Endothelial cell of umbilical vein (primary cell): ENCODE measurements around the gene KIDINS220. TPM values are rescaled to one million over a fixed set of nuclear protein-coding genes. Genes with fewer than 3 reads are reported as not detected.

Experiments used
- BruUV-seq: library from RNA; stranded (reverse); fragments of 400-500 nt; replicated peaks from 2 replicates; lab custom pipeline; 2021; lab: Mats Ljungman, UMichigan
- CTCF ChIA-PET: fragments of 300-600, 350-600 bp; sonication (Branson Sonifier 250); formaldehyde crosslinking; loops from one replicate; lab custom pipeline; 2021; ENCODE audit warnings: antibody characterized with exemption, inconsistent platforms; lab: Charles Lee
- POLR2A ChIA-PET: fragments of 300-600, 350-600 bp; sonication (Branson Sonifier 250); formaldehyde crosslinking; loops from one replicate; lab custom pipeline; 2021; ENCODE audit warnings: antibody characterized with exemption, inconsistent platforms; lab: Charles Lee
- DNase-seq: peaks from one replicate; pipeline ENCODE4 v3.0.0-alpha.2; 2011; ENCODE audit warnings: low read depth, low spot score
- FAIRE-seq: peaks from 2 replicates; lab custom pipeline; 2011; peaks lifted over from hg19 to GRCh38; lab: Jason Lieb, UNC
- H2AFZ ChIP-seq: 2 replicates; pipeline ENCODE4 v1.6.0; 2012; ENCODE audit warnings: low read depth, low read length, control low read depth, inconsistent platforms
- H3K27ac ChIP-seq: 2 replicates; pipeline ENCODE4 v1.5.1; 2011; ENCODE audit warnings: low read depth, mild to moderate bottlenecking, control low read depth, low read length, moderate library complexity; ENCODE audit not compliant: insufficient read depth
- H3K27me3 ChIP-seq, 2 experiments: 2 replicates each; pipeline versions ENCODE4 v1.6.0 to v1.6.1; 2011; ENCODE audit warnings: low read length in 2 of 2, mixed read lengths in 1 of 2; ENCODE audit not compliant: control insufficient read depth in 2 of 2, insufficient read depth in 2 of 2
- H3K36me3 ChIP-seq, 2 experiments: 2 replicates in 1 of 2; 3 replicates in 1 of 2; pipeline ENCODE4 v1.5.1; 2011; ENCODE audit warnings: low read length in 2 of 2, mild to moderate bottlenecking in 1 of 2, moderate library complexity in 1 of 2; ENCODE audit not compliant: control insufficient read depth in 2 of 2, insufficient read depth in 2 of 2; ENCODE audit errors: extremely low read depth in 1 of 2
- H3K4me1 ChIP-seq: 3 replicates; pipeline ENCODE4 v1.5.1; 2011; ENCODE audit warnings: mild to moderate bottlenecking, low read length; ENCODE audit not compliant: control insufficient read depth, insufficient read depth; ENCODE audit errors: extremely low read depth
- H3K4me2 ChIP-seq: 2 replicates; pipeline ENCODE4 v1.6.1; 2011; ENCODE audit warnings: low read length, control low read depth, mixed read lengths; ENCODE audit not compliant: insufficient read depth
- H3K4me3 ChIP-seq, 3 experiments: fragments of 200-600 bp in 1 of 3; sonication (generic), shearing (Covaris generic) in 1 of 3; replicated peaks in 1 of 3; 2 replicates each; pipeline ENCODE4 v1.5.1; 2011 to 2016; ENCODE audit warnings: control low read depth in 3 of 3, low read length in 3 of 3, mild to moderate bottlenecking in 2 of 3, inconsistent platforms in 1 of 3, low read depth in 1 of 3, moderate library complexity in 1 of 3; ENCODE audit not compliant: insufficient read depth in 1 of 3
- H3K79me2 ChIP-seq: 2 replicates; pipeline ENCODE4 v1.6.0; 2012; ENCODE audit warnings: low read length, inconsistent platforms; ENCODE audit not compliant: control insufficient read depth, insufficient read depth
- H3K9ac ChIP-seq: replicated peaks from 2 replicates; pipeline ENCODE3; 2011; ENCODE audit warnings: low read length, control low read depth; ENCODE audit not compliant: insufficient read depth; ENCODE audit errors: extremely low read depth
- H3K9me1 ChIP-seq: replicated peaks from 3 replicates; pipeline ENCODE4 v1.6.0; 2011; ENCODE audit warnings: mild to moderate bottlenecking, low read length; ENCODE audit not compliant: control insufficient read depth, insufficient read depth; ENCODE audit errors: extremely low read depth
- H3K9me3 ChIP-seq: replicated peaks from 2 replicates; pipeline ENCODE4 v1.5.1; 2012; ENCODE audit warnings: low read length, inconsistent platforms; ENCODE audit not compliant: control insufficient read depth, insufficient read depth
- H4K20me1 ChIP-seq: replicated peaks from 2 replicates; pipeline ENCODE3; 2011; ENCODE audit warnings: mild to moderate bottlenecking, low read length; ENCODE audit not compliant: control insufficient read depth, insufficient read depth; ENCODE audit errors: extremely low read depth
- CTCF ChIP-seq, 2 donors: IDR thresholded peaks; 1 replicate in 1 of 2; 2 replicates in 1 of 2; pipeline ENCODE4 v1.5.1; 2011; ENCODE audit warnings: low read length in 2 of 2, mild to moderate bottlenecking in 2 of 2, moderate library complexity in 2 of 2, control low read depth in 1 of 2, inconsistent platforms in 1 of 2, low read depth in 1 of 2; ENCODE audit not compliant: insufficient read depth in 1 of 2; ENCODE audit errors: extremely low read depth in 1 of 2
- GATA2 ChIP-seq: IDR thresholded peaks from 2 replicates; pipeline ENCODE4 v1.7.0; 2011; ENCODE audit warnings: low read depth, mild to moderate bottlenecking, moderate library complexity, mixed read lengths, low read length; ENCODE audit not compliant: insufficient read length, insufficient read depth
- MYC ChIP-seq: IDR thresholded peaks from one replicate; pipeline ENCODE4 v1.6.1; 2011; ENCODE audit warnings: mild to moderate bottlenecking, low read depth, low read length
- POLR2AphosphoS5 ChIP-seq: IDR thresholded peaks from 2 replicates; pipeline ENCODE4 v1.6.1; 2012; ENCODE audit warnings: low read depth, mild to moderate bottlenecking, control low read depth, low read length, moderate library complexity; ENCODE audit not compliant: insufficient read depth
- dilution Hi-C: fragments of 300-500 bp; cut with MboI; formaldehyde crosslinking; loops from one replicate; pipeline ENCODE4 v1.15.0; 2019; ENCODE audit warnings: low sequenced_read_pairs; ENCODE audit not compliant: extremely low pct_ligation_motif_present
- intact Hi-C: fragments of 100-400 bp; cut with micrococcal nuclease; formaldehyde crosslinking; loops from one replicate; pipeline ENCODE4 v1.10.0; 2022
- polyA plus RNA-seq, 4 experiments: library from polyadenylated mRNA; depleted of rRNA in 3 of 4; stranded (reverse) in 3 of 4; unstranded in 1 of 4; fragments of >200 nt; gene quantifications; 2 replicates each; pipeline versions ENCODE4 v1.2.1 to v1.2.3, GENCODE V29; 2011 to 2012; ENCODE audit warnings: missing spikeins in 1 of 4
- total RNA-seq: library from RNA; stranded (reverse); gene quantifications from 2 replicates; pipeline ENCODE4 v1.2.3, GENCODE V29; 2021

KIDINS220 gene
- total and polyA plus RNA-seq, 2 donors (not counting 3 experiments of a cell fraction or from before 2014, with no cell fraction given), result 33.9 to 41.3 TPM

- FAIRE-seq (no peak), DNase-seq (no peak)
- H2AFZ ChIP-seq, result no peak overlapping the region
- no peaks in the 10 kb centered on the region for H3K9me3 ChIP-seq
- peaks cover 10 to 15% of the 10 kb centered on the region in 2 experiments for H3K36me3 ChIP-seq
- H3K9ac ChIP-seq, result no peak overlapping the region
- no peak overlapping the region for H3K27ac ChIP-seq
- peaks cover 2% of the 10 kb centered on the region for H3K4me1 ChIP-seq
- CTCF ChIA-PET, result interaction anchor here (0.8 kb wide), 1 partner anchor 23 kb away, joined by 3 read pairs; no protein-coding TSS in a partner anchor
- no peak overlapping the region for H3K4me3 ChIP-seq
- no peaks in the 10 kb centered on the region for H3K79me2 ChIP-seq
- H3K9me1 ChIP-seq, result no peaks in the 10 kb centered on the region
- no peaks in the 10 kb centered on the region for H3K27me3 ChIP-seq
- intact Hi-C loops, result no loop called here
- no TSS peak for BruUV-seq
- H3K4me2 ChIP-seq, result no peak overlapping the region
- dilution Hi-C loops, result no loop called here
- no peak for TF ChIP-seq POLR2AphosphoS5
- TF ChIP-seq CTCF (IDR thresholded peaks at IDR 0.05; ENCODE audit: extremely low read depth in 1 of 2, insufficient read depth in 1 of 2, low read depth in 1 of 2, low read length in 2 of 2), result no peak
- TF ChIP-seq MYC, result no peak
- no peak for TF ChIP-seq GATA2
- POLR2A ChIA-PET, result no interaction called here
- H4K20me1 ChIP-seq, result no peaks in the 10 kb centered on the region
Measured at GRCh38 chr2:8797682-8798081, 39.7 kb downstream of the KIDINS220 start.

GRCh38 chr2:8796878-8797550, 40.4 kb downstream of the KIDINS220 start:
- Histone ChIP-seq H3K79me2 (no peaks in the 10 kb centered on the region), H3K9me3 (no peaks in the 10 kb centered on the region), H4K20me1 (no peaks in the 10 kb centered on the region), H2AFZ (no peak overlapping the region), H3K36me3 (peaks cover 10 to 13% of the 10 kb centered on the region in 2 experiments), H3K9ac (no peak overlapping the region), H3K4me3 (no peak overlapping the region), H3K4me1 (no peaks in the 10 kb centered on the region), H3K4me2 (no peak overlapping the region), H3K27me3 (no peaks in the 10 kb centered on the region), H3K27ac (no peak overlapping the region), H3K9me1 (no peaks in the 10 kb centered on the region)
- DNase-seq, result no peak
- no peak for FAIRE-seq
- no peak for TF ChIP-seq CTCF (IDR thresholded peaks at IDR 0.05; ENCODE audit: extremely low read depth in 1 of 2, insufficient read depth in 1 of 2, low read depth in 1 of 2, low read length in 2 of 2)
- ChIA-PET POLR2A (no interaction called here), CTCF (interaction anchor here (0.7 to 1.4 kb wide), 2 partner anchors 30 to 37 kb away, joined by 3 read pairs; no protein-coding TSS in a partner anchor)
- intact Hi-C loops, result no loop called here
- BruUV-seq, result no TSS peak
- dilution Hi-C loops, result no loop called here
